HCT116 (cell line): Measurements from ENCODE around the gene ADAMTS4. TPM values are rescaled to one million over a fixed set of nuclear protein-coding genes. Genes with fewer than 3 reads are reported as not detected.
A peak's percentile ranks its signal among the peaks of the same experiment; 100 is the strongest.

Experiments used
- ATAC-seq: fragments of 200-7000 bp; cut with Tn5 transposase; 2 replicates; pipeline ENCODE4 v1.9.1; 2020; ENCODE audit warnings: mild to moderate bottlenecking, moderate library complexity
- BruUV-seq: library from RNA; stranded (reverse); fragments of 400-500 nt; replicated peaks from 2 replicates; lab custom pipeline; 2021; lab: Mats Ljungman, UMichigan
- CTCF ChIA-PET: fragments of 300-600 bp; sonication (Branson Sonifier 250); formaldehyde crosslinking; loops from one replicate; lab custom pipeline; 2021; ENCODE audit warnings: antibody characterized with exemption; lab: Charles Lee
- POLR2A ChIA-PET: fragments of 300-600, 350-600 bp; sonication (Branson Sonifier 250); formaldehyde crosslinking; loops from one replicate; lab custom pipeline; 2021; ENCODE audit warnings: antibody characterized with exemption; lab: Charles Lee
- RAD21 ChIA-PET, 2 experiments: fragments of 300-600 bp; sonication (Branson Sonifier 250); formaldehyde crosslinking; loops; one replicate each; lab custom pipeline; 2023; ENCODE audit warnings: low total read pairs in 2 of 2; ENCODE audit not compliant: uncharacterized antibody in 2 of 2, unreplicated experiment in 2 of 2, low non-redundant PET in 1 of 2; lab: Charles Lee
- DNase-seq: peaks from one replicate; pipeline ENCODE4 v3.0.0-alpha.2; 2010; ENCODE audit warnings: low read depth, low spot score
- H2AFZ ChIP-seq: fragments of 200-600 bp; shearing (Covaris generic), sonication (generic); 2 replicates; pipeline ENCODE4 v1.6.1; 2017; ENCODE audit warnings: low read depth, mixed run types, mixed read lengths, antibody characterized with exemption, low read length; ENCODE audit not compliant: poor library complexity, severe bottlenecking
- H3K27ac ChIP-seq: 2 replicates; pipeline ENCODE4 v1.5.1; 2012; ENCODE audit warnings: low read depth, low read length
- H3K27me3 ChIP-seq: fragments of 200-600 bp; sonication (generic); 2 replicates; pipeline ENCODE4 v1.6.1; 2016; ENCODE audit warnings: mixed run types, low read length, mixed read lengths; ENCODE audit not compliant: insufficient read depth
- H3K36me3 ChIP-seq, 2 experiments: fragments of 200-500 bp in 1 of 2; fragments of 200-600 bp in 1 of 2; sonication (Bioruptor generic) in 1 of 2; sonication (generic) in 1 of 2; 2 replicates each; pipeline versions ENCODE4 v1.5.1 to v1.6.1; 2014 to 2016; ENCODE audit warnings: low read length in 2 of 2, inconsistent platforms in 1 of 2, mixed read lengths in 1 of 2, mixed run types in 1 of 2; ENCODE audit not compliant: insufficient read depth in 2 of 2, control insufficient read depth in 1 of 2
- H3K4me1 ChIP-seq, 2 experiments: fragments of 200-600 bp in 1 of 2; sonication (generic) in 1 of 2; 2 replicates each; pipeline versions ENCODE4 v1.5.1 to v1.6.1; 2012 to 2017; ENCODE audit warnings: low read length in 2 of 2, inconsistent platforms in 1 of 2, mild to moderate bottlenecking in 1 of 2, mixed read lengths in 1 of 2, mixed run types in 1 of 2, moderate library complexity in 1 of 2; ENCODE audit not compliant: insufficient read depth in 2 of 2, control insufficient read depth in 1 of 2
- H3K4me2 ChIP-seq: fragments of 200-600 bp; sonication (generic); 2 replicates; pipeline ENCODE4 v1.6.1; 2017; ENCODE audit warnings: mixed run types, low read length, mixed read lengths
- H3K4me3 ChIP-seq, 2 experiments: fragments of 200-600 bp in 1 of 2; sonication (generic) in 1 of 2; replicated peaks in 1 of 2; 2 replicates each; pipeline ENCODE4 v1.5.1; 2011 to 2016; ENCODE audit warnings: low read length in 2 of 2, control low read depth in 1 of 2, low read depth in 1 of 2, mild to moderate bottlenecking in 1 of 2, mixed read lengths in 1 of 2, mixed run types in 1 of 2
- H3K79me2 ChIP-seq: fragments of 200-600 bp; sonication (generic); 2 replicates; pipeline ENCODE4 v1.6.1; 2017; ENCODE audit warnings: mild to moderate bottlenecking, mixed run types, low read length, moderate library complexity, mixed read lengths; ENCODE audit not compliant: insufficient read depth
- H3K9ac ChIP-seq: fragments of 200-600 bp; sonication (generic); 2 replicates; pipeline ENCODE4 v1.6.1; 2016; ENCODE audit warnings: low read length, mixed read lengths
- H3K9me2 ChIP-seq: fragments of 200-600 bp; sonication (generic), shearing (Covaris generic); 2 replicates; pipeline ENCODE4 v1.6.1; 2017; ENCODE audit warnings: mixed run types, mild to moderate bottlenecking, moderate library complexity; ENCODE audit not compliant: insufficient read depth
- H3K9me3 ChIP-seq, 2 experiments: fragments of 200-500 bp in 1 of 2; fragments of 200-600 bp in 1 of 2; sonication (Bioruptor generic) in 1 of 2; sonication (generic) in 1 of 2; 2 replicates each; pipeline ENCODE4 v1.6.1; 2014 to 2017; ENCODE audit warnings: low read length in 2 of 2, mixed read lengths in 2 of 2, inconsistent platforms in 1 of 2, low read depth in 1 of 2, mild to moderate bottlenecking in 1 of 2, mixed run types in 1 of 2, moderate library complexity in 1 of 2; ENCODE audit not compliant: control insufficient read depth in 1 of 2, insufficient read depth in 1 of 2
- H4K20me1 ChIP-seq: fragments of 200-600 bp; sonication (generic), shearing (Covaris generic); 2 replicates; pipeline ENCODE4 v1.6.1; 2017; ENCODE audit warnings: mixed run types, mild to moderate bottlenecking, moderate library complexity; ENCODE audit not compliant: insufficient read depth
- ATF3 ChIP-seq: IDR thresholded peaks from 2 replicates; pipeline ENCODE4 v1.6.1; 2012
- CBX3 ChIP-seq: IDR thresholded peaks from 2 replicates; pipeline ENCODE4 v1.6.1; 2012; ENCODE audit warnings: low read depth
- CEBPB ChIP-seq: IDR thresholded peaks from 2 replicates; pipeline ENCODE4 v1.6.1; 2012; ENCODE audit warnings: low read depth
- CTCF ChIP-seq, 3 experiments: fragments of 200-600 bp in 1 of 3; sonication (generic) in 1 of 3; IDR thresholded peaks in 2 of 3; conservative IDR thresholded peaks in 1 of 3; 2 replicates each; pipeline ENCODE4 v1.5.1; 2012 to 2017; ENCODE audit warnings: low read depth in 2 of 3, low read length in 2 of 3, antibody characterized with exemption in 1 of 3, borderline replicate concordance in 1 of 3, control low read depth in 1 of 3, mild to moderate bottlenecking in 1 of 3, mixed read lengths in 1 of 3, mixed run types in 1 of 3, moderate library complexity in 1 of 3; ENCODE audit not compliant: insufficient read depth in 1 of 3
- EZH2 ChIP-seq: fragments of 200-600 bp; sonication (generic); IDR thresholded peaks from 2 replicates; pipeline ENCODE4 v1.6.1; 2017; ENCODE audit warnings: antibody characterized with exemption, mixed run types
- FOSL1 ChIP-seq: IDR thresholded peaks from 2 replicates; pipeline ENCODE4 v1.6.1; 2012; ENCODE audit warnings: low read depth
- JUND ChIP-seq: IDR thresholded peaks from 2 replicates; pipeline ENCODE4 v1.6.1; 2012
- MAX ChIP-seq: IDR thresholded peaks from 2 replicates; pipeline ENCODE4 v1.6.1; 2012
- POLR2A ChIP-seq: IDR thresholded peaks from 2 replicates; pipeline ENCODE4 v1.7.0; 2011; ENCODE audit warnings: borderline replicate concordance; ENCODE audit not compliant: insufficient read depth, insufficient read length; ENCODE audit errors: extremely low read depth
- POLR2AphosphoS5 ChIP-seq: IDR thresholded peaks from 2 replicates; pipeline ENCODE4 v1.6.1; 2011; ENCODE audit warnings: mild to moderate bottlenecking, low read depth, low read length, moderate library complexity
- SP1 ChIP-seq: IDR thresholded peaks from 2 replicates; pipeline ENCODE4 v1.6.1; 2012; ENCODE audit warnings: low read depth
- SRF ChIP-seq: IDR thresholded peaks from 2 replicates; pipeline ENCODE4 v1.6.1; 2012; ENCODE audit warnings: low read depth
- TCF7L2 ChIP-seq: IDR thresholded peaks from 2 replicates; pipeline ENCODE4 v1.7.0; 2011; ENCODE audit warnings: borderline replicate concordance, inconsistent platforms; ENCODE audit not compliant: insufficient read depth, insufficient read length; ENCODE audit errors: extremely low read depth
- YY1 ChIP-seq: IDR thresholded peaks from 2 replicates; pipeline ENCODE4 v1.6.1; 2011; ENCODE audit warnings: low read length, low read depth, moderate library complexity, mild to moderate bottlenecking; ENCODE audit not compliant: insufficient replicate concordance; ENCODE audit errors: extremely low read depth
- ZBTB33 ChIP-seq: IDR thresholded peaks from 2 replicates; pipeline ENCODE4 v1.6.1; 2011; ENCODE audit warnings: mild to moderate bottlenecking, low read length, moderate library complexity; ENCODE audit not compliant: insufficient replicate concordance; ENCODE audit errors: extremely low read depth
- ZNF274 ChIP-seq: fragments of 200-500 bp; sonication (Bioruptor generic); IDR thresholded peaks from 2 replicates; pipeline ENCODE4 v1.6.1; 2014; ENCODE audit warnings: mild to moderate bottlenecking, low read depth, low read length, inconsistent platforms
- intact Hi-C: fragments of 100-400 bp; cut with micrococcal nuclease; formaldehyde crosslinking; loops from 2 replicates; pipeline ENCODE4 v1.10.0; 2022
- total RNA-seq: library from RNA; stranded (reverse); gene quantifications from one replicate; pipeline ENCODE4 v1.2.1, GENCODE V29; 2021; ENCODE audit not compliant: unreplicated experiment

The ADAMTS4 gene
- total RNA-seq, 1 experiment from 2014 or later = not detected

GRCh38 chr1:161227196-161227871 is 28.5 kb upstream of the ADAMTS4 start (continued):
- TF ChIP-seq CTCF (IDR thresholded peaks at IDR 0.05 in 2 of 3, conservative IDR thresholded peaks at IDR 0.05 in 1 of 3; ENCODE audit: borderline replicate concordance in 1 of 3, insufficient read depth in 1 of 3, low read depth in 2 of 3, low read length in 2 of 3) (peak; percentile 75 to 88 (median 87)), TCF7L2 (no peak), POLR2A (no peak), ZBTB33 (no peak), SRF (no peak), CBX3 (no peak)

- H3K9me3 ChIP-seq = no peaks in the 10 kb centered on the region
- H3K79me2 ChIP-seq = no peaks in the 10 kb centered on the region
- peak overlapping the region; percentile 66 to 72 for H3K4me3 ChIP-seq
- intact Hi-C loops = loop anchor here (1.0 kb wide), 3 partner anchors 65 to 156 kb away; no protein-coding TSS in a partner anchor
- H3K4me2 ChIP-seq = peak overlapping the region; percentile 93
- RAD21 ChIA-PET = no interaction called here
- peak overlapping the region; percentile 69 for H3K27ac ChIP-seq
- no peaks in the 10 kb centered on the region for H4K20me1 ChIP-seq
- no peak for ATAC-seq
- peaks cover 14 to 24% of the 10 kb centered on the region in 2 experiments; a peak in 3 of 4 replicates for H3K4me1 ChIP-seq
- POLR2A ChIA-PET = interaction anchor here (1.2 kb wide), 1 partner anchor 163 kb away, joined by 3 read pairs; no protein-coding TSS in a partner anchor
- H3K9ac ChIP-seq = peak overlapping the region; percentile 72
- H2AFZ ChIP-seq = no peak overlapping the region
- BruUV-seq = no TSS peak
- H3K36me3 ChIP-seq = peaks cover 4 to 17% of the 10 kb centered on the region in 2 experiments
- no peaks in the 10 kb centered on the region for H3K27me3 ChIP-seq
- DNase-seq = no peak
- H3K9me2 ChIP-seq = no peaks in the 10 kb centered on the region
- CTCF ChIA-PET = interaction anchor here (0.8 to 3.1 kb wide), 8 partner anchors 10 to 446 kb away, joined by 3 to 46 read pairs (median 8); partner anchors contain the start of gene CFAP126
- TF ChIP-seq POLR2AphosphoS5 (no peak), CBX3 (no peak), SP1 (no peak), MAX (no peak), POLR2A (no peak), CEBPB (no peak), ZNF274 (no peak), ATF3 (no peak), YY1 (no peak), FOSL1 (no peak), EZH2 (no peak), SRF (no peak), JUND (no peak)
Measured at GRCh38 chr1:161226759-161227158, 27.9 kb upstream of the ADAMTS4 start.
